ENCODE results near the gene CAP2. TPM values are rescaled to one million over a fixed set of nuclear protein-coding genes. Genes with fewer than 3 reads are reported as not detected.
"Not testable (repeated sequence)": the region's sequence is repeated elsewhere in the genome, so short reads cannot be mapped to it uniquely, and the experiment has no call there.

Gene CAP2
- total RNA-seq, 1 donor from 2014 or later, result 5.5 TPM

DNA sequence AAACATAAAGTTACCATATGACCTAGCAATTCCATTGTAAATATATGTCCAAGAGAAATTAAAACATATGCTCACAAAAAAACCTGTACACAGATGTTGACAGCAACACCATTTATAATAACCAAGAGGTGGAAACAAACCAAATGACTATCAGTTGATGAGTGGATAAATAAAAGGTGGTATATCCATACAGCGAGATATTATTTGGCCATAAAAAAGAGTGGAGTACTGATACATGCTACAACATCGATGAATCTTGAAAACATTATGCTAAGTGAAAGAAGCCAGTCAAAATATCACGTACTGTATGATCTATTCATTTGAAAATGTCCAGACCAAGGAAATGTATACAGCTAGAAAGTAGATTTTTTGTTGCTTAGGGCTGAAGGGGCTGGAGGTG, 2.9 kb downstream of the CAP2 start:
- DNase-seq (ENCODE audit: low read depth), result no peak
- no peak for TF ChIP-seq CTCF (conservative IDR thresholded peaks at IDR 0.05; ENCODE audit: low read depth, low read length)
- no peak overlapping the region for H3K4me3 ChIP-seq (ENCODE audit: low read depth, low read length)

GRCh38 chr6:17397764-17398194, 4.4 kb downstream of the CAP2 start:
- DNase-seq (ENCODE audit: low read depth), result no peak
- H3K4me3 ChIP-seq (ENCODE audit: low read depth, low read length), result no peak overlapping the region
- TF ChIP-seq CTCF (conservative IDR thresholded peaks at IDR 0.05; ENCODE audit: low read depth, low read length), result no peak

GRCh38 chr6:17405181-17405943, 12.0 kb downstream of the CAP2 start:
- DNase-seq (ENCODE audit: low read depth); H3K4me3 ChIP-seq (ENCODE audit: low read depth, low read length): not testable (repeated sequence)

DNA sequence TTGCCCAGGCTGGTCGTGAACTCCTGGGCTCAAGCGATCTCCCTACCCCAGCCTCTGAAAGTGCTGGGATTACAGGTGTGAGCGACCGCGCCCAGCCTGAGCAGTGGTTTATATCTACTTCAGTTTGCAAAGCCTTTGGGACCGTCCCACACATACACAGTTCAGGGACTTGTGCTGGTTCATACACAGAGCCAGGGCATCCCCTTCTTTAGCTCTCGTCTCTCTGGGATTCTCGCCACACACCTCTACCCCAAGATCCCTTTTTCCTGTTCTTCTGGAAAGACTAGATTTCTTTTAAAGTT, 12.5 kb downstream of the CAP2 start:
- DNase-seq (ENCODE audit: low read depth), result no peak
- no peak for TF ChIP-seq CTCF (conservative IDR thresholded peaks at IDR 0.05; ENCODE audit: low read depth, low read length)
- no peak overlapping the region for H3K4me3 ChIP-seq (ENCODE audit: low read depth, low read length)

GRCh38 chr6:17408081-17408480, 14.7 kb downstream of the CAP2 start:
- no peak overlapping the region for H3K4me3 ChIP-seq (ENCODE audit: low read depth, low read length)
- TF ChIP-seq CTCF (conservative IDR thresholded peaks at IDR 0.05; ENCODE audit: low read depth, low read length), result no peak
- no peak for DNase-seq (ENCODE audit: low read depth)

GRCh38 chr6:17410281-17410680, 16.9 kb downstream of the CAP2 start:
- no peak for DNase-seq (ENCODE audit: low read depth)
- H3K4me3 ChIP-seq (ENCODE audit: low read depth, low read length), result no peak overlapping the region

GRCh38 chr6:17413313-17413750, 19.9 kb downstream of the CAP2 start:
- DNase-seq (ENCODE audit: low read depth), result no peak
- TF ChIP-seq CTCF (conservative IDR thresholded peaks at IDR 0.05; ENCODE audit: low read depth, low read length), result no peak

More at GRCh38 chr6:17410281-17410680, 16.9 kb downstream of the CAP2 start:
- no peak for TF ChIP-seq CTCF (conservative IDR thresholded peaks at IDR 0.05; ENCODE audit: low read depth, low read length)

DNA sequence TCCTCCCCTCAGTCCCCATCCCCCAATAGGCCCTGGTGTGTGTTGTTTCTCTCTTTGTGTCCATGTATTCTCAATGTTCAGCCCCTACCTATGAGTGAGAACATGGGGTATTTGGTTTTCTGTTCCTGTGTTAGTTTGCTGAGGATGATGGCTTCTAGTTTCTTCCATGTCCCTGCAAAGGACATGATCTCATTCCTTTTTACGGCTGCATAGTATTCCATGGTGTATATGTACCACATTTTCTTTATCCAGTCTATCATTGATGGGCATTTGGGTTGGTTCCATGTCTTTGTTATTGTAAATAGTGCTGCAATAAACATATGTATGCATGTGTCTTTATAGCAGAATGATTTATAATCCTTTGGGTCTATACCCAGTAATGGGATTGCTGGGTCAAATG, 21.0 kb downstream of the CAP2 start:
- not testable (repeated sequence) for H3K4me3 ChIP-seq (ENCODE audit: low read depth, low read length); DNase-seq (ENCODE audit: low read depth)

More at GRCh38 chr6:17413313-17413750, 19.9 kb downstream of the CAP2 start:
- H3K4me3 ChIP-seq (ENCODE audit: low read depth, low read length), result no peak overlapping the region

Measured in epithelial cell of proximal tubule (primary cell).